Astrocyte of the spinal cord (primary cell): ENCODE results near the gene THEMIS2.

Experiments used
- DNase-seq: peaks from one replicate; pipeline ENCODE4 v3.0.0; 2011; ENCODE audit warnings: low read depth, low spot score
- H3K4me3 ChIP-seq: 2 replicates; pipeline ENCODE4 v1.5.1; 2011; ENCODE audit warnings: low read depth, mild to moderate bottlenecking, low read length, moderate library complexity
- CTCF ChIP-seq: IDR thresholded peaks from 2 replicates; pipeline ENCODE4 v1.5.1; 2012; ENCODE audit warnings: low read depth, mild to moderate bottlenecking, low read length, inconsistent platforms
- in situ Hi-C: cut with HindIII; loops from 2 replicates; pipeline ENCODE4 v1.10.0; 2017; ENCODE audit warnings: low sequenced_read_pairs

The THEMIS2 gene

GRCh38 chr1:27862671-27863537 is 9.4 kb upstream of the THEMIS2 start:
- in situ Hi-C loops = no loop called here
- peak; percentile 96 for DNase-seq
- no peak overlapping the region for H3K4me3 ChIP-seq
- no peak for TF ChIP-seq CTCF

GRCh38 chr1:27863538-27863915 is 8.8 kb upstream of the THEMIS2 start:
- no peak for TF ChIP-seq CTCF
- H3K4me3 ChIP-seq = no peak overlapping the region
- no peak for DNase-seq
- in situ Hi-C loops = no loop called here

GRCh38 chr1:27864264-27864895 is 8.0 kb upstream of the THEMIS2 start:
- TF ChIP-seq CTCF = no peak
- in situ Hi-C loops = no loop called here
- DNase-seq = no peak
- no peak overlapping the region for H3K4me3 ChIP-seq

GRCh38 chr1:27865821-27866220 is 6.5 kb upstream of the THEMIS2 start:
- H3K4me3 ChIP-seq = no peak overlapping the region
- no peak for TF ChIP-seq CTCF
- DNase-seq = no peak
- in situ Hi-C loops = no loop called here

- in situ Hi-C loops = no loop called here
- TF ChIP-seq CTCF = no peak
- no peak for DNase-seq
- H3K4me3 ChIP-seq = no peak overlapping the region
These were observed 3.8 kb upstream of the THEMIS2 start for GRCh38 chr1:27868556-27868931.

- H3K4me3 ChIP-seq = no peak overlapping the region
- no peak for DNase-seq
- in situ Hi-C loops = no loop called here
- no peak for TF ChIP-seq CTCF
These were observed 3.2 kb upstream of the THEMIS2 start for GRCh38 chr1:27868932-27869718.
